NCI-H510A (cell line): ENCODE measurements around the gene SMG6.
"Not testable (repeated sequence)": the region's sequence is repeated elsewhere in the genome, so short reads cannot be mapped to it uniquely, and the experiment has no call there.

ENCODE experiments used
- DNase-seq: peaks from one replicate; lab custom pipeline; 2025; lab: John Stamatoyannopoulos, UW

Gene SMG6

DNA sequence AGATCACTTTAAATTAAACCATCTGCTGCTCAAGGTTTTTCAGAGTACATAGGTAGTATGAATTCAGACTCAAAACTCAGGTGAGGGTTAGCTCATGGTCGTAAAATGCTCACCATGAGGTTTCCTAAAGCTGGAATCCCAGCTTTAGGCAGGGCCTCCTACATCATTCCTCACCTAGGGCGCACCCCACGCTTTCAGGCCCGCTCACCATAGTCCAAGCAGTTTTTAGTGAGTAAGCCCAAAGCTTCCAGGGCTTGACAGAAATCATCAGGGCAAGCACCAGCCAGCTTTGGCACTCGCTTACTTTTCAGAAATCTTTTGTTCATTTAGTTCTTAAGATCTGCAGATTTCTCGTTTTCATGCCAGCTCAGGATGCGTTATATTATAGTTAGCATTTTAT lies 158.9 kb downstream of the SMG6 start:
- DNase-seq: no peak

- DNase-seq: no peak
Observed at GRCh38 chr17:2143332-2143731, 160.3 kb downstream of the SMG6 start.

GRCh38 chr17:2142682-2143081 lies 160.9 kb downstream of the SMG6 start:
- DNase-seq: not testable (repeated sequence)

- DNase-seq: no peak
Observed at GRCh38 chr17:2140683-2141082, 162.9 kb downstream of the SMG6 start.

DNA sequence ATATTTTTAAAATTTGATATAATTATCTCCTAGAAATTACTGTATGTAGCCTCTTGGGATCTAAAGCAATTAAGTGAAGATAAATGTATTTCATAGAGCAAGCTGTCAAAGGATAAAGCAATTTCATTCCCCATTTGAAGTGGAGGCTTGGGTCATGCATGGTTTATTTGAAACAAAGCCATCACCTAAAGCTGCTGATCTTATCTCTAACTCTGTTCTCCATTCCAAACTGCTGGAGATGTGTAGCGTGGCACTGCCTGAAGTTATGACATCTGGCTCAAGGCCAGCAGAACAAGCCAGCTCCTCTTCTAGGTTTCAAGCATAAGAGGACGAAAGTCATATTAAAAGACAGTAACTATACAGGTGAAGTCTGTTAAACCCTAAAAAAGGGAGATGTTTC lies 164.8 kb downstream of the SMG6 start:
- DNase-seq: no peak

DNA sequence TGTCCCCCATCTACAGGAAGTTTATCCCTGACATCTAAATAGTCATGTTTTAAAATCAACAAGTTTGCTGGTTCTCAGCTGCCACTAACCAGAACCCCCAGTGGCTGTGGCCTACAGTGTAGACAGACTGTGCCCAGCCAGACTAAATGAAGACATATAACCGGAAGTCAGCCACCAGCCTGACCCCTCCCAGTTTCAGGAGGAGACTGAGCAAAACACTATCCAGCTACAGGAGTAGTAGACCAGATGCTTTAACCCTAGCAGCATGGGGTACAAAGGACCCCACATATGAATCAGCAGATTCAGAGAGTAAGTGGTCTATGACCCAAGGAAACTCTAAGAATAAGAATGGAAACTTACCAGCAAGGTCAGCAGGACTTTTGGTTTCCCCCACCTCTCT lies 165.3 kb downstream of the SMG6 start:
- DNase-seq: no peak

GRCh38 chr17:2137342-2138098 lies 166.1 kb downstream of the SMG6 start:
- DNase-seq: no peak

DNA sequence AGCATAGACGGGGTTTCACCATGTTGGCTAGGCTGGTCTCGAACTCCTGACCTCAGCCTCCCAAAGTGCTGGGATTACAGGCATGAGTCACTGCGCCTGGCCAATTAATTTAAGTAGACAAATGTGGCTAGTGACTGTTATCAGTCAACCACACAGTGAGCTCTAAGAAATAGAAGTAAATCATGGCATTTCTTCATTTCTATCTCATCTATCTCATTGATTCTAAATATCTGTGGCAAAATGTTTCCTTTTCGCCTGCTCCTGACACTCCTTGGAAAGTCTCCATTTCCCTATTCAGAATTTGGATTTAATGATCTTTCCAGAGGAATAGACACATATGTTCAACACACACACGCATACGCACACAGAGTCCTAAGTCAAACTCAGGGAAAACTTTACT lies 167.3 kb downstream of the SMG6 start:
- no peak for DNase-seq

DNA sequence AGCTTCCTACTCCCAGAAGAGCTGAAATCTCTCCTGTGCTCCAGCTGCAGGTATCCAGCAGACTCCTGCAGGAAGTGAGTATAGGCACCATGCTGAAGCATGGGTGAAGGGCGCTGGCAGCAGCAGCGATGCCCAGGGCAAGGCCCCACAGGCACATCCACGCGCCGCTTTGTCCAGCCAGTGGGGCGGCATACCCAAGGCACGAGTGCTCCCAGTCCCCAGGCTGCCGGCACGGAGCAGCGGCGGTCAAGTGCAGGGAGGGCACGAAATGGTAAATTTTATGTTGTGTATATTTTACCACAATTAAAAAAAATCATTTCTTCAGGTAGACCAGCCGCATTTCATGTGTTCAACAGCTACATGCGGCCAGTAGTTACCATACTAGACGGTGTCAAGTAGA lies 175.6 kb downstream of the SMG6 start:
- no peak for DNase-seq

DNA sequence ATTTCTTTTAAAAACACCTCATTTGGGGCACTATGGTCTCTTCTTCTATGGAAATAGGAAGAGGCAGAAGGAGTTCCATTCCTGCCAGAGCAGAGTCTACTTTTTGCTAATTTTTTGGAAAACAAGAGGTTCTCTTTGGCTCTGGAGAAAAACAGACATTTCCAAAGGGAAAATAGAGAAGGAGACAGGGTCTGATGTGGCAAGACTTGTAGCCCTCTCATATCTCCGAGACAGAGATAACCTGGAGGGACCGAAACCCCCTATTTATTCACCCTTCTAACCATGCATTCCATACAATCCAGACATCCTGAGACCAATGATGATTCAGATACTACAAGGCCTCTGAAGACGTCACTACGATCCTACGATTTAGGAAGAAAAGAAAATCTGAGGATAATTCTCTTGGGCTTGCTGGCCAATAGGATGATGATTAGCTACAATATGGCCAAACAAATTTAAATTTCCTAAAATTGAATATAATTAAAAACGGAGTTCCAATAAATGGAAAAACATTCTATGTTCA lies 178.5 kb downstream of the SMG6 start:
- DNase-seq: no peak

- DNase-seq: no peak
Observed at GRCh38 chr17:2124391-2124790, 179.2 kb downstream of the SMG6 start.

DNA sequence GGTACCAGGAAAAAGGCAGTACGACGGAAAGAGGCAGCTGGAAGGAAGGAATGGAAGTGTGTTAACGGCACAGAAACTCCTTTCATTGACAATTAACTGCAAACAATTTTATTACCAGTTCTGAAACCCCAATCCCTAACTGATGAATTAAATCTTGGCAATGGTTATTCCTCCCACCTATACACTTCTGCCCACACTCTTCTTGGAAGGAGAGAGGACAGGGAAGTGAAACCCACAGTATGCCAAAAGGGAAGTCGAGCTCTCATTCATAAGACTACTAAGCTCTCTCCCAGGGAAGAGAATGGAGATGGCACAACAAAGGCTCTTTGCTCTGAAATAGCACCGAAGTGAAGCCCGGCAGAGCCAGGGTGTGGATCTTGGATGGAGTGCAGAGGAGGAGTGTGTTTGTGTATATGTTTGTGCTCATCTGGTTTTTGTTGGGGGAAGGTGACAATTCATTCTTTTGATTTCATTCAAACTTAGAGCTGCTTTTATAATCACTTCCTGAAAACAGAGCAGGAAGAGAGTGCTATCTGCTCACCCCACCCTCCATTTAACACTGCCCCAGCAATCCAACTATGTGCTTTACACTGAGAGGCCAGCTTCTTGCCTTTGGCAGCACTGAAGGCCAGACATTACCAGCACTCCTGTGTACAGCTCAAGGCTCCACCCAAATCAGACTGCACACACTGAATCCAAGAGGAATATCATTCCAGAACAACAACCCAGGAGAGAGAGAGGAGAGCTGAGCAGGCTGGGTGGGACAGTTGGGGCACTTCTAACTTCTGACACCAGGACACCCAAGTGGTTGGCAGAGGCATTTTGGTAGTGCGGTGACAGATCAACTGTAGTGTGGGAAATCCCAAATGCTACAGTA lies 180.0 kb downstream of the SMG6 start:
- no peak for DNase-seq

- DNase-seq: peak; percentile 3
Observed at GRCh38 chr17:2122641-2123302, 180.8 kb downstream of the SMG6 start.

DNA sequence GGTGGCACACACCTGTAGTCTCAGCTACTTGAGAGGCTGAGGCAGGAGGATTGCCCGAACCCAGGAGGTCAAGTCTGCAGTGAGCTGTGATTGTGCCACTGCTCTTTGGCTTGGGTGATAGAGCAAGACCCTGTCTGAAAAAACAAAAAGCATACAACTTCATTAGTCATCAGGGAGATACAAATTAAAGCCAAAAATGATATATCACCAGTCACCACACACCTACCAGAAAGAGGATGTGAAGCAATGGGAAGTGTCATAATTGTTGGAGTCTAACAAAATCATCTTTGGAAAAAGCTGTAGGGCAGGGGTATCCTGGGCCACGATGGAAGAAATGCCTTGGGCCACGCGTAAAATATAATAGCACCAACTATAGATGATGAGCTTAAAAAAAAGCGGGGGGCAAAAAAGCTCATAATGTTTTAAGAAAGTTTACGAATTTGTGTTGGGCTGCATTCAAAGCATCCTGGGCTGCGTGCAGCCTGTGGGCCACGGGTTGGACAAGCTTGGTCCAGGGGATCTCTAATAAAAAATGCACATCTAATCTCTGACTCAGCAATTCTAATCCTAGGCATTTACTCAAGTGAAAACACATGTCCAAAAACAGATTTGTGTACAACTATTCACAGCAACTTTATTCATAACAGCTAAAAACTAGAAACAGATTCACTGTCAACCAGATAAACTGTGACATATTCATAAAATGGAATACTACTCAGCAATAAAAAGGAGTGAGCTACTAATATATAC lies 182.8 kb downstream of the SMG6 start:
- no peak for DNase-seq

DNA sequence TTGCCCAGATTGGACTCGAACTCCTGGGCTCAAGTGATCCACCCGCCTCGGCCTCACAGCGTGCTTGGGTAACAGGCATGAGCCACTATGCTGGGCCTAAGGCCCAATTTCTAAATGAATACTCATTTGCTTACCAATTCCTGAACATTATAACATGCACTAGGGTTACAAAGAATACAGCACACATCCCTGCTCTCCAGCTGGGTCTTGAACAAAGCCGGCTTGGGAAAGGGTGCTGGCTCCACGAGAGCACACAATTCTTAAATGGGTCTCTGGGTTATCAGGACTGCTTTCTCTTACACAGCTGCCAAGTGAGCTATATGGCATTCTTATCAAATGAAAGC lies 190.3 kb downstream of the SMG6 start:
- DNase-seq: no peak

GRCh38 chr17:2111691-2112090 lies 191.9 kb downstream of the SMG6 start:
- DNase-seq: no peak

DNA sequence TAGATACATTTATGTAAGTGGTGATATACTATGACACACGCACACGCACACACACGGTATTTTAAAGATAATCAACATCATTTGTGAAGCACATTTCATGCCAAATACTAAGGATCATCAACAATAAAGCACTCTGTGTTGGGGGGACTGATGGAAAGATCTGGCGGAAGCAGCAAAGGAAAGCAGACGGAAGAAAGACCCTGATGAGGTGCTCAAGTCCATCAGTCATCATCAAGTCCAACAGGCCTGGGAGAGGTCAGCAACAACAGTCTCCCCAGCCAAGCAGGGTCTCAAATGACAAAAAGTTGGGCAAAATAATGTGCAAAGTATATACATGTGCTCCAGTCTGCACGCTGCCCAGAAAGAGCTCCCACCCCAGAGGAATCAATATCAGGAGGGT lies 193.1 kb downstream of the SMG6 start:
- DNase-seq: no peak

GRCh38 chr17:2108170-2108569 lies 195.4 kb downstream of the SMG6 start:
- no peak for DNase-seq

DNA sequence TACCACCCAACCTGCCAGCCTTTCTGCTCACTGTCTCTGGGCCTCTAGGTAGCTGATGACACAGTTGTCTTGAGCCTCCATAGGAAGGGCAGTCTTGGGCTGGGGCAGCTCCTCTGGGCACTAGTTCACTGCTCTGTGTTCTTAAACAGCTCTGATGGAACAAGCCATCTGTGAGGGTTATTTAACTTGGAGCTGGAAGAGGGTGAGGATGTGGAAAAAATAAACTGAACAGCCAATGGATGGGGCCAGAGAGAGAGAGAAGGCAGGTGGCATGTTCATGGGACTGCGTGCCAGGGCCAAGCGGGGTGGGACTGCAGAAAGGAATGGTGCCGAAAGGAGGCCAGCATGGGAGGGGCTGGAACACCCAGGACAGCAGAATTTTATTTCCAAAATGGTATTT lies 196.1 kb downstream of the SMG6 start:
- no peak for DNase-seq

GRCh38 chr17:2107050-2107449 lies 196.5 kb downstream of the SMG6 start:
- no peak for DNase-seq

GRCh38 chr17:2106308-2106955 lies 197.2 kb downstream of the SMG6 start:
- DNase-seq: no peak

DNA sequence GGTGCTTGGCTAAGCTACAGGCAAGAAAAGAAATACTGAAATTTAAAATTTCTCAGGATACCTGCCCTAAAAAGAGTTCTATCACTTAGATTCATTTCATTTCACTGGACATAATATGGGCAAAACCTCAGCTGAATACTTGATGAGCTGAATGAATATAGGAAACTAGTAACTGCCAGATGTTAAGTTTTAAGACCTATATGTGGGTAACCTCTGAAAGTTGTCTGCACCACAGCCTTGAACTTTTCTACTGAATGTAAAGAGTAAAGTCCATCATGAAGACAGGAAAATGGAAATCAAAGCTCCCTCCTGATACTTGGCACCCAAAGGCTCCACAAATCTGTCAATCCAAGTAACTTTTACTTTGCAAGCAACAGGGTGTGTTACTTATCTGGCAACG lies 197.9 kb downstream of the SMG6 start:
- DNase-seq: no peak
